Stimulated activated CD4-positive, alpha-beta T cell treated with anti-CD3 and anti-CD28 coated beads, TNF-alpha, amount 100 ng/mL, for 1 hour (primary cell): Measurements from ENCODE around the gene MAL.

Experiments
- DNase-seq, 3 donors: peaks; one replicate each; pipeline ENCODE4 v3.0.0-alpha.2; 2020; ENCODE audit warnings: low read depth in 3 of 3, low spot score in 1 of 3

MAL gene

GRCh38 chr2:95047629-95048510 is 22.4 kb downstream of the MAL start:
- no peak for DNase-seq

DNA sequence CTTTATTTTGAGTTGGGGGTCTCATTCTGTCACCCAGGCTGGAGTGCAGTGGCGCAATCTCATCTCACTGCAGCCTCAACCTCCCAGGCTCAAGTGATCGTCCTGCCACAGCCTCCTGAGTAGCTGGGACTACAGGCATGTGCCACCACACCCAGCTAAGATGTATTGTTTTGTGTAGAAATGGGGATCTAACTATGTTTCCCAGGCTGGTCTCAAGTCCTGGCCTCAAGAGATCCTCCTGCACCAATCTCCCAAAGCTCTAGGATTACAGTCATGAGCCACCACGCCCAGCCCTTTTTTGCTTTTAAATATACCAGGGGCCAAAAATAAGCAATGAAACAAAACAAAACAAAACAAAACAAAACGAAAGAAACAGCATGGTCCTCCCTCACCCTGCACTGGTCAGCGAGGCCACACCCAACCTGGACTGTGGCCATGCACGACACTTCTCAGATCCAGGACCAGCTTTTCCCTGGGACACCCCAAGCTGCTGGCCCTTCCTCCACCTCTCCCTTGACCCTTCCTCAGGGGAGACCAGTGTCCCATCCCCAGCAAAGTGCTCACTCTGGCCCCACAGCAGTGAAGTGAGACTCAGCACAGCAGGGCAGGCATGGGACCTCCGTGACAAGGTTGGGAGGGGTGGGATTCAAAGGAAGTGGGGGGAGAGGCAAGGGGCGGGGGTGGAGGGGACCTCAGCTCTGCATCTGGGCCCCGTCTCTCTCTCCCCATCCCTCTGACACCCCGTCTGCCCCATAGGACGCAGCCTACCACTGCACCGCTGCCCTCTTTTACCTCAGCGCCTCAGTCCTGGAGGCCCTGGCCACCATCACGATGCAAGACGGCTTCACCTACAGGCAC is 23.5 kb downstream of the MAL start:
- DNase-seq, result no peak

DNA sequence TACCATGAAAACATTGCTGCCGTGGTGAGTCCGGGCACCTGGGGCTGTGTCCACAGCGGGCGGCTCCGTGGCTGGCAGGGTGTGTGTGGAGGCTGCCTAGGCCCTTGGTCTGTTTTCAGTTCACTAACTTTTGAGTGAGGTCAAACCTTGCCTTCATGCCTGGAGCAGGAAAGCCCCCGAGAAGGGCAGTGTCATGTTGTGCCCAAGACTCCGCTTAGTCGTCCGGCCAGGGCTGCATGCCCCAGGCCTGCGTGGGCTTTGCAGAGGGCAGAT is 24.1 kb downstream of the MAL start:
- DNase-seq, result no peak

DNA sequence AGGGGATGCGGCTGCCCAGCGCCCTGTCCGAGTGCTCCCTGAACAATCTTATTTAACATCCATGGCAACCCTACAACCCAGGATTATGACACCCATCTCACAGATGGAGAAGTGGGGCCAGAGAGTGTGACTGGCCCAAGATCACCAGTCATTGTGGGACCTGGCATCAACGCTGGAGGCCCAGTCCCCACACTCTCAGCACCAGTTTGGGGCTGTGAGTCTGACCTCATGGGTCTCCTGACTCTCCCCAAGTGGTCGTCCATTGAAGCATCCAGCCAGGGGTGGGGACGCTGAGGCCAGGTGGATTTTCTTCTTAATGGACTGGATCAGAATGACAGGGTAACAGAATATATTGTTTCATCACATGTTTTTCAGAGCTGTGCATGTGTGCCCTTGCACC is 24.5 kb downstream of the MAL start:
- DNase-seq, result no peak

DNA sequence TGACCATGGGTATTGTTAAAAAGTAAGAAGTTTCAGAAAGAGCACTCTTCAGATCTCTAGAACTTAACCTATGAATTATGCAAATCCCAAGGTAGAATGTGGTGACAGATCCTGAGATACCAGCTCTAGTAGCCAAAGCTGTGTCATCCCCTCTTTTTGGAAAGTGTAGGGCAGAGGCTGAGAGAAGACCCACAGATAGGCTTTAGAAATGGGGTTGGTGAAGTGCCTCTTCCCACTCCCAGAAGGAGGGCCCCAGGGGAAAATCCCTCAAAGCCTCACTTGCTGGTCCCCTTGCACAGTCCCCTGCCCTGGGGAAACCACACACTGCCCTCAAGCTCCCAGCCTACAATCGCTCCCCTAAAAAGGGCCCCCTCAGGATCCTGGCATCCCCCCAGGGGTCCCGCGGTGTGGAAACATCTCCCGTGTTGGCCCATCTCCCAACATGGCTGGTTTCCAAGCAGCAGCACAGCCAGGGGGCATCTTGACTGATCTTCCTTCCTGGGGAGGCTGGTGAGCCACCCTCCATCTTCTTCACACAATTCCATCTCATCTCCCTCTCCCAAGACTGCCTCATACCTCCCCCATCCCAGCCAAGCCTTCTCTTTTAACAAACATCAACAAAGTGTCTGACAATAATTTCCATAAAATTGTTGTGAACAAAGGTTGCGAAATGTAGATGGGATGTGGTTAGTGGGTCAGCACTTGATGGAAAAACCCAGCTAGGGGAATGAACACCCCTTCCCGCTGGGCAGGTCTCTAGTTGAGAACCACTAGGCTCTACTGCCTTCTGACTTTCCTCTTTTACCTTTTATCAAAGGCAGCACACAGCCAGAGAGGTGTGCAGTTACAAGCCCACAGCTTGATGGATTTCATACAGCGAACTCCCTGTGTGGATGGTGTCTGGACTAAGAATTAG is 25.1 kb downstream of the MAL start:
- DNase-seq, result no peak

DNA sequence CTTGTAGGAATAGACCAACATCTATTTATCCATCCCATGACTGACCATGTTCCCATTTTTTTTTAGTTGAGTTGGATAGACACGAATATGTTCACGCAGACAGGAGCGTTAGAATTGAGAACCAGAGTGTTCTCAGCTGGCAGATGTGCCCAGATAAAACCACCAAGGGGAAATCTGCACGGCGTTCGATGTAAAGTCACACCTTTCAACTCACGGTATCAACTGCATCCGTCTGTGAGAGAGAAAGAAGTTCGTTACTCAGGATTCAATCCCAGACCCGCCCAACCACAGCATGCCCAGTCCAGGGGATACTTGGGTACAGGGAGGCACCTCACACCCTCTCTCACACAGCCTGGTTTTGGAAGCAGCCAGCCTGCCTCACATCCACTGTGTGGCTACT is 26.1 kb downstream of the MAL start:
- DNase-seq, result no peak

DNA sequence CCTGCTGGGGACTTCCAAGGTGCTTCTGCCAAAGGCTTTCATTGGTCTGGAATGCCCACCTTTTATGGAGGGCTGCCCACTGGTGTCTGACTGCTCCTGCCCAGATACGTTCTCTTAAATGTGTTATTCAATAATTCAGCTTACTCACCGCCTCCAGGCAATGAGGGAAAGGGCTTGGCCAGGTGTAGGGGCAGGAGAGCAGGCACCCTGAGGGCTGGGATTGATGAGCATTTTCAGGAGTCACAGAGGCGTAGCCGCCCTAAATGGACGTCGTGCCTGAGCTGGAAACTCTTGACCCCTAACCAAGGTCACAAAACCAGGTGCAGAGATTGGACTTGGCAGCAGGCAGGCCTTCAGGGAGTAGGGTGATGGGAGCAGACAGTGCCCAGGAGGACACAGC is 26.8 kb downstream of the MAL start:
- DNase-seq, result no peak

DNA sequence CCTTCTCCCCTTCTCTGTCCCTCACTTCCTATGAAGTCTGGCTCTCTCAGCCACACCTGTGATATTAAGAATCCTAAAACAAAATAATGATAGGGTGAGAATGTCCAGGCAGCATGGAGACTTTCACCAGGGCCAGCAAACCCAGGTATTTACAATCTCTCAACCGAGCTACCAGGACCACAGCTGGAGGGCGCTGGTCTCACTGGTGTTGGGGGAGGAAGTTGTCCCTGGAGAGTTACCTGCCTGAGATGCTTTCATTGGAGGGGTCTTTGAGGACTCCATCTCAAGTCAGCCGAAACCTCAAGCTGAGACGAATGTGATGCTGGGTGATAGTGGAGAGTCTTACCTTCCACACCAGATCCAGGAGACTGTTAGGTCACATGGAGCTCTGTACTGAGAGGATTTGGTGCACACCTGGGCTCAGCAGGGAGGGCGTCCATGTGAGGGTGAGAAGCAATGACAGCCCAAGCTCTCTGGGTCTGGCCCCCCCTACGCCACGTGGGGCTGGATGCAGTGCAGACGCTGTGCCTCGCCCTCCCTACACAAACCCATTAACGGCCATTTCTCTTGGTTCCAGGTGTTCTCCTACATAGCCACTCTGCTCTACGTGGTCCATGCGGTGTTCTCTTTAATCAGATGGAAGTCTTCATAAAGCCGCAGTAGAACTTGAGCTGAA is 27.4 kb downstream of the MAL start:
- no peak for DNase-seq

GRCh38 chr2:95053543-95053942 is 28.0 kb downstream of the MAL start:
- no peak for DNase-seq

DNA sequence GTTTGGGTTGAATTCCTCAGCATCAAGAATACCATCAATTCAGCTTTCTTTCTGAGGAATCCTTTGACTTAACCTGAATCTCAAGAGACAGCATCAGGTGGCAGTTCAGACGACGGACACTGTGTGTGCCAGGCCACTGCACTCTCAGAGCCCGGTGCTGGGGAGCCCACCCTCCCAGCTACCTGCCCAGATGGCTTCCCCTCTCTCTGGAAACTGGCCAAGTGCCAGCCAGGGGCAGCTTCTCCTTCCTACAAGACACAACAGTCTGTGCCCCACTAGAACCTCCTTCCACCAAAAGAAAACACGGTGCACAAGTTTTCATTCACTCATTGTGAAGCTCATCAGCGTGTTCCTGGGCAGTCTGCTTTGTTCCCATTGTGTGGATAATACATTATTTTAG is 28.5 kb downstream of the MAL start:
- DNase-seq, result no peak

DNA sequence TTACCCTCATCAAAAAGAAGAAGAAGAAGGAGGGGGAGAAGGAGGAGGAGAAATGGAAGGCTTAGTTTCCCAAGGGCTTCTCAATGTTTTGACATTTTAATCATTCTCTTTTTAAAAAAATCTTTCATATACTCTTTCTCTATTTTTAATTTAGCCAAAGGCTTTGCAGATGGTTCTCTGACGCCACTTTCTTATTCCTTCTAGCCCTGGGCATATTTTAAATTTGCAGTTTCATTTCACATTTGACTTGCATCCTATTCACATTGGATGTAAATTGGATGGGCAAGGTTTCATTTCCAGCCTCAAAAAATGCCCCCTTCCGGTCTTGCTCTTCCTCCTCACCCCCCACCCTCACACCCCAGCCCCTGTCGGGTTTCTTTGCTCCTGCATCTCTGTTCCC is 29.8 kb downstream of the MAL start:
- DNase-seq, result no peak

GRCh38 chr2:95056044-95056443 is 30.5 kb downstream of the MAL start:
- DNase-seq, result no peak

DNA sequence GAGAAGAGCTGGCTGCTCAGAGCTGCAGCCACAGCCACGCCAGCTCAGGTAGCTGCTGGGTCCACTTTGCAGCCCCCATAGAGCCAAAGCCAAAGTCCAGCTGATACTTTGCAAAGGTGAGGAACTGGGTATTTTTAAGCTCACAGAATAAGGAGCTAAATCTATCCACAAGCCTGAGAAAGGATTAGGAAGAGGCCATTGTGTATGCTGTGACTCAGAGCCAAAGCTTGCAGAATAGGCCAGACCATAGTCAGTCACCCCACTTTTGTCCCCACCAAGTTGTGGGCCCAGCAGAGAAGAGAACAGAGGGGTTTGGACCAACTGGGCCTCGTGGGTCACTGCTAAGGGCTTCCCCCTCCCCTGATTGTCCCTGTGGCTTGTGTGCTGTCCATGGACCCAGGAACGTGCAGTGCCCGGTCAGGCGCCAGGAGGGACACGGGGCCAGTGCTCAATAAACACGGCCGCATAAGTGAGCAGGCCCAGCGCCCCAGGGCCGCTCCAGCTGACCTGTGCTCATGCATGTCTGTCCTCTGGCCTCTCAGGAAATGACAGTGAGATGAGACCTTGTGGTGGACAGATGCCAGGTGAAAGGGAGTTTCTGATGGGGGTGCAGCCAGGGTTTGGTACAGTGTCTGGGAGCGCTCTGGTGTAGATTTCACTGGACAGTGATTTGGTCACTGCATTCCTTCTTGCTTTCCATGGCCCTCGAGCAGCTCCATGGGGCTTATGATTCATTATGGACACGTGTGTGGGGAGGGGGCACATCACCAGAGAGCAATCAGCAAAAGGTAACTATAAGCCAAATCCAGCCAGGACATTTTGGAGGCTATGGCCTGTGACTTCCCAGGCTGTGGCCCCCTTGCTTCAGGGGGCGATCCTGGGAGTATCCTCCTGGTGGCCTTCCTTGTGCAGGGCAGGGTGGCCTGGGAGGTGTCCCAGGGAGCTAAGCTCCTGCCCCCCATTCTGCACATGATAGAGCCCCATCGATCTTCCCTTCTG is 31.3 kb downstream of the MAL start:
- DNase-seq, result no peak

GRCh38 chr2:95057535-95058370 is 32.2 kb downstream of the MAL start:
- no peak for DNase-seq

- no peak for DNase-seq
These were observed 33.0 kb downstream of the MAL start for GRCh38 chr2:95058466-95058988.

- DNase-seq, result no peak
These were observed 33.6 kb downstream of the MAL start for GRCh38 chr2:95058989-95059641.

GRCh38 chr2:95059656-95060370 is 34.3 kb downstream of the MAL start:
- no peak for DNase-seq
